Prostate gland (tissue), 2 donors: Measurements from ENCODE around the gene COL13A1. TPM values are rescaled to one million over a fixed set of nuclear protein-coding genes. Genes with fewer than 3 reads are reported as not detected.

Experiments
- DNase-seq: peaks from one replicate; pipeline ENCODE4 v3.0.0-alpha.2; 2019; ENCODE audit warnings: low spot score
- H3K27ac ChIP-seq, 2 donors: fragments of 200-600 bp; sonication (generic); 2 replicates each; pipeline ENCODE4 v1.5.1; 2017 to 2019
- H3K27me3 ChIP-seq: fragments of 200-600 bp; sonication (generic); replicated peaks from 2 replicates; pipeline ENCODE4 v1.5.1; 2019; ENCODE audit not compliant: insufficient read depth
- H3K36me3 ChIP-seq, 2 donors: fragments of 200-600 bp; sonication (generic); 1 replicate in 1 of 2; 2 replicates in 1 of 2; pipeline versions ENCODE4 v1.5.1 to v1.8.1; 2017 to 2019
- H3K4me1 ChIP-seq: fragments of 200-600 bp; sonication (generic); replicated peaks from 2 replicates; pipeline ENCODE4 v1.5.1; 2019
- H3K4me3 ChIP-seq, 2 donors: fragments of 200-600 bp; sonication (generic); 2 replicates each; pipeline ENCODE4 v1.5.1; 2017 to 2019
- H3K9me3 ChIP-seq: fragments of 200-600 bp; sonication (generic); 2 replicates; pipeline ENCODE4 v1.5.1; 2017
- POLR2A ChIP-seq: fragments of 450-650 bp; IDR thresholded peaks from one replicate; pipeline ENCODE4 v1.6.1; 2016; ENCODE audit warnings: antibody characterized with exemption, mild to moderate bottlenecking
- POLR2AphosphoS5 ChIP-seq: sonication (generic); formaldehyde crosslinking; IDR thresholded peaks from one replicate; pipeline ENCODE4 v1.6.1; 2017; ENCODE audit warnings: antibody characterized with exemption
- WGBS: methylation state at CpG from one replicate; pipeline ENCODE4 v1.1.5; 2018; 5-methylcytosine and 5-hydroxymethylcytosine counted together
- intact Hi-C: fragments of 100-400 bp; cut with DNase I; formaldehyde crosslinking; loops from one replicate; pipeline ENCODE4 v1.14.2; 2022
- total RNA-seq, 2 donors: library from RNA; depleted of rRNA; stranded (reverse); fragments of >200 nt; gene quantifications; one replicate each; pipeline ENCODE4 v1.1.0, GENCODE V29; 2016
- TF ChIP-seq, protein P1 (sequence below), 4 experiments: fragments of 200-600 bp in 2 of 4; fragments of 450-650 bp in 2 of 4; sonication (generic) in 2 of 4; IDR thresholded peaks; 1 replicate in 3 of 4; 2 replicates in 1 of 4; pipeline ENCODE4 v1.5.1; 2016 to 2019; ENCODE audit warnings: antibody characterized with exemption in 4 of 4, mild to moderate bottlenecking in 2 of 4, moderate library complexity in 2 of 4

The COL13A1 gene
- total RNA-seq, 2 donors from 2014 or later = 2.1 to 3.0 TPM

DNA sequence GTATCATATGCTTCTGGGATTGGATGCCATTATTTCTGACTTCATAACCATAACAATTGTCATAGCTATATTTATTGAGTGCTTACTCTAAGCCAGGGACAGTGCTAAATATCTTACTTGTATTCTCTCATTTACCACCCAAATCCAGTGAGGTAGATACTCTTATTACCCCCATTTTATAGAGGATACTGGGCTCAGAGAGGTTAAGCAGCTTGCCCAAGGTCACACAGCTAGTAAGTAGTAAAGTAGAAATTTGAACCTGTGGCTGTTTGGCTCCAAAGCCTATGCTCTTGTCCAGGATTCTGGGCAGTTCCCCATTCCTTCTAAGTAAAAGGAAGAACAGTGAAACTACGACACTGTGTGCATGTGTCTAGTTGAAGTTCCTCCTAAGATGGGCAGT lies 56.5 kb downstream of the COL13A1 start:
- H3K27me3 ChIP-seq = no peaks in the 10 kb centered on the region
- intact Hi-C loops = no loop called here
- no peaks in the 10 kb centered on the region for H3K9me3 ChIP-seq
- no peak overlapping the region for H3K4me3 ChIP-seq
- H3K27ac ChIP-seq = no peak overlapping the region
- H3K4me1 ChIP-seq = no peaks in the 10 kb centered on the region
- 71% methylated on average over 1 of the region's 1 CpG for WGBS
- TF ChIP-seq POLR2A (no peak), POLR2AphosphoS5 (no peak)
- TF ChIP-seq, protein P1, sequence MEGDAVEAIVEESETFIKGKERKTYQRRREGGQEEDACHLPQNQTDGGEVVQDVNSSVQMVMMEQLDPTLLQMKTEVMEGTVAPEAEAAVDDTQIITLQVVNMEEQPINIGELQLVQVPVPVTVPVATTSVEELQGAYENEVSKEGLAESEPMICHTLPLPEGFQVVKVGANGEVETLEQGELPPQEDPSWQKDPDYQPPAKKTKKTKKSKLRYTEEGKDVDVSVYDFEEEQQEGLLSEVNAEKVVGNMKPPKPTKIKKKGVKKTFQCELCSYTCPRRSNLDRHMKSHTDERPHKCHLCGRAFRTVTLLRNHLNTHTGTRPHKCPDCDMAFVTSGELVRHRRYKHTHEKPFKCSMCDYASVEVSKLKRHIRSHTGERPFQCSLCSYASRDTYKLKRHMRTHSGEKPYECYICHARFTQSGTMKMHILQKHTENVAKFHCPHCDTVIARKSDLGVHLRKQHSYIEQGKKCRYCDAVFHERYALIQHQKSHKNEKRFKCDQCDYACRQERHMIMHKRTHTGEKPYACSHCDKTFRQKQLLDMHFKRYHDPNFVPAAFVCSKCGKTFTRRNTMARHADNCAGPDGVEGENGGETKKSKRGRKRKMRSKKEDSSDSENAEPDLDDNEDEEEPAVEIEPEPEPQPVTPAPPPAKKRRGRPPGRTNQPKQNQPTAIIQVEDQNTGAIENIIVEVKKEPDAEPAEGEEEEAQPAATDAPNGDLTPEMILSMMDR (IDR thresholded peaks at IDR 0.05) = no peak
- no peak for DNase-seq
- H3K36me3 ChIP-seq = no peaks in the 10 kb centered on the region

DNA sequence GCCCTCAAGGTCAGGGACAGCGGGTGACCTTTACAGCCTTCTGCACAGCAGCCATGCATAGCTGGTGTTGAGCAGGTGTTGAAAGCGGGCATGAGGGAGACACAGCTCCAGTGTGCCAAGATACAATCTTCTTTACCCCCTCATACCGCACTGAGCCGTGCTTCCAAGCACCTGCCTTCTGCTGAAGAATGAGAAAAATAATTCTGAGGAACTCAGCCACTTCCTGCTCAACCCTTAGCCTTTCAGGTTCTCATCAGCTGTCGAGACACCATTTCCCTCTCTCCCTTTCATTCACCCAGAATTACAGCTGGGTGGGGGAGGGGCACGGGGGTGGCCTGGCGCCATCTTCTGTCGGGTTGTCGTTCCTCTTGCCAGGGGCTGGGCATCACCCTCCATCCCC lies 58.6 kb downstream of the COL13A1 start:
- Histone ChIP-seq H3K4me1 (no peaks in the 10 kb centered on the region), H3K4me3 (no peak overlapping the region), H3K27ac (no peak overlapping the region), H3K27me3 (no peaks in the 10 kb centered on the region), H3K9me3 (no peaks in the 10 kb centered on the region), H3K36me3 (no peaks in the 10 kb centered on the region)
- DNase-seq = no peak
- WGBS = 41% methylated on average over 9 of the region's 9 CpGs
- intact Hi-C loops = no loop called here
- TF ChIP-seq, protein P1 (IDR thresholded peaks at IDR 0.05) = no peak
- TF ChIP-seq POLR2A (no peak), POLR2AphosphoS5 (no peak)

DNA sequence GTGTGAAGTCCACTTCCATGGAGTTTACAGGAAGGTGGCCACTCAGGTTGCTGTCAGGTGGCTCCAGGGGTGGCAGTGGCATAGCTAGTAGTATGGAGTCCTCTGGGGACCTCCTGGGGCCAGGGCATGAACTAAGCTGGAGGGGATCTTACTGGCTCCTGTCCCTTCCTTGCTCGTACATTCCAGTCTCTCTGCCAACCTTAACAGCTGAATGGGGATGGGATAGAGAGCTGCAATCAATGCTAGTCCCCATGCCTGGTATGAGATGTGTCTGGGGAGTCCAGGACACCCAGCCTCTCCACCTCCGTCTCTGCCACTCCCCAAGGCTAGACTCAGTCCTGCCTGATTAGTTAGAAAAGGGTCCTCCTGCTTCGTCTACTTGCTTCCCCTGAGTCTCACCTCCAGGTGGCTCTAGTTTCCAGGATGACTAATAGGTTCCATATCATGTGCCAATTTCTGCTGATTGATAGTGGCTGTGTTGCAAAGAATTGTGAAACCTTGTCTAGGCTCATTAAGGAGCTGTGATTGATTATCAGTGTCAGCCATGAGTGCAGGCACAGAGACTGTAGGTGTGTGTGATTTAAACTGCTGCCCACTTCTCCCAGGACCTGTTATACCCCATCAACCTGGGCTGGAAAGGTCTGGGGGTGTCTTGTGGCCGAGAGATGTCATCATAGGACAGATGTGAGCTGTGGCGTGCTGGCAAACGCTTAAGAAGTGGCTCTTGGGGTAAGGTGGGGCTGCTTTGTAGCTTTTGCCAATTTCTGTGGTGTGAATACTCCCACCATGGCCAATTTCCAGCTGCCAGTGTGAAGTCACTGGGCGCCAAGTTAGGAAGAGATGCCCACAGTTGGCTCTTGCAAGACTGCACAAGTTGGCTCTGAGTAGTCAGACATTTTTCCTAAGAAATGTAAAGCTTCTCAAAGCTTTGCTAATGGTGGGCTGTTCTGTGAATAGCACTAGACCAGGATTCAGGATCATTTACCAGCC lies 59.8 kb downstream of the COL13A1 start:
- Histone ChIP-seq H3K27ac (no peak overlapping the region), H3K27me3 (no peaks in the 10 kb centered on the region), H3K9me3 (no peaks in the 10 kb centered on the region), H3K4me1 (no peaks in the 10 kb centered on the region), H3K4me3 (no peak overlapping the region), H3K36me3 (no peaks in the 10 kb centered on the region)
- no peak for DNase-seq
- 41% methylated on average over 7 of the region's 7 CpGs for whole genome bisulfite sequencing
- intact Hi-C loops = no loop called here
- TF ChIP-seq POLR2AphosphoS5 = peak; percentile 69
- TF ChIP-seq, protein P1 (IDR thresholded peaks at IDR 0.05) = peak in 2 of 4 experiments; percentile 41 to 52
- no peak for TF ChIP-seq POLR2A

DNA sequence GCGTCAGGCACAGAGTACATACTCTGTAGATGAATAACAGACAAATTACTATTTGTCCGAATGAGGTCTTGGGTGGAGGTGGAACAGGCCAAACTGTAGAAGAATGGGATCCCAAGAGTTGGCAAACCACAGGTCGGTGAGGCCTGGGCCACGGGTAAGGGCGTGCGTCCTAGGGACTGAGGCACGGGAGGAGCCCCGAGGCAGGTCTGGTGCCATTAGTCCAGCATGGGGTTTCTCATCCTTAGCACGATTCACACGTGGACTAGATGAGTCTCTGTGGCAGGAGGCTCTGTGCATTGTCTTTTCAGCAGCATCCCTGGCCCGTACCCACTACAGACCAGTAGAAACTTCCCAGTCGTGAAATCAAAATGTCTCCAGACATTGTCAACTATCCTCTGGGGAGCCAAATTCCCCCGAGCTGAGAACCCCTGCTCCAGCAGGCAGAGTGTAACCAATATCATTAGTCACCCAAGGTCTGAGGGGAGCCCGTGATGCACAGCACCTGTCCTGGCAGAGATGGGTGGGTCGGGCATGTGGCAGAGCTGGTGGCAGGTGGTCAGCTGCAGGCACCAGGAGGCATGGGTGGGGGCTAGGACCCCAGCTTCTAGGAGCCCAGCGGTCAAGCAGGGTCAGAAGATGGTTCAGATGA lies 61.3 kb downstream of the COL13A1 start:
- TF ChIP-seq POLR2A (no peak), POLR2AphosphoS5 (no peak)
- TF ChIP-seq, protein P1 (IDR thresholded peaks at IDR 0.05) = no peak
- no peak for DNase-seq
- intact Hi-C loops = no loop called here
- Histone ChIP-seq H3K4me1 (no peaks in the 10 kb centered on the region), H3K9me3 (no peaks in the 10 kb centered on the region), H3K27ac (no peak overlapping the region), H3K4me3 (no peak overlapping the region), H3K36me3 (no peaks in the 10 kb centered on the region), H3K27me3 (no peaks in the 10 kb centered on the region)
- WGBS = 94% methylated on average over 15 of the region's 16 CpGs
